ENCODE measurements around the gene IL23R.

DNA sequence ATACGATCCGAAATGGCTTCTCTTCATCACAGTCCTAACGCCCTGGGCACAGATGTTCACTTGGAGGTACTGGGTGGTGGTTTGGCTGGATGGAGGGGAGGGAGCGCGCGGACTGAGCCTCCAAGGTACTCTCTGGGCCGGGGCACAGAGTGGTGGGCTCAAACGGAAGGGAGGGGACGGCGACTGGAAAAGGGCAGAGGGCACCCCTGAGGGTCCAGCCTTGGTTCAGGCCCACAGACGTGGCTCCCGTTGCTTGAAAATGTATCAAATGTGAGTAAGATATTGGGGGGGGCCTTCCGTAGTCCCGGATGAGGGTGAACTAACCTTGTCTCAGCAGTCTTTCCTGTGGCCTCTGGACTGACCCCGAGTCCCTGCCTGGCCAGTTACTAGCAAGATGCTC is 141.9 kb downstream of the IL23R start:
- TF ChIP-seq, protein P1, sequence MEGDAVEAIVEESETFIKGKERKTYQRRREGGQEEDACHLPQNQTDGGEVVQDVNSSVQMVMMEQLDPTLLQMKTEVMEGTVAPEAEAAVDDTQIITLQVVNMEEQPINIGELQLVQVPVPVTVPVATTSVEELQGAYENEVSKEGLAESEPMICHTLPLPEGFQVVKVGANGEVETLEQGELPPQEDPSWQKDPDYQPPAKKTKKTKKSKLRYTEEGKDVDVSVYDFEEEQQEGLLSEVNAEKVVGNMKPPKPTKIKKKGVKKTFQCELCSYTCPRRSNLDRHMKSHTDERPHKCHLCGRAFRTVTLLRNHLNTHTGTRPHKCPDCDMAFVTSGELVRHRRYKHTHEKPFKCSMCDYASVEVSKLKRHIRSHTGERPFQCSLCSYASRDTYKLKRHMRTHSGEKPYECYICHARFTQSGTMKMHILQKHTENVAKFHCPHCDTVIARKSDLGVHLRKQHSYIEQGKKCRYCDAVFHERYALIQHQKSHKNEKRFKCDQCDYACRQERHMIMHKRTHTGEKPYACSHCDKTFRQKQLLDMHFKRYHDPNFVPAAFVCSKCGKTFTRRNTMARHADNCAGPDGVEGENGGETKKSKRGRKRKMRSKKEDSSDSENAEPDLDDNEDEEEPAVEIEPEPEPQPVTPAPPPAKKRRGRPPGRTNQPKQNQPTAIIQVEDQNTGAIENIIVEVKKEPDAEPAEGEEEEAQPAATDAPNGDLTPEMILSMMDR (IDR thresholded peaks at IDR 0.05) = no peak
- TF ChIP-seq EP300 (IDR thresholded peaks at IDR 0.05) (no peak), POLR2A (IDR thresholded peaks at IDR 0.05) (no peak), POLR2AphosphoS5 (IDR thresholded peaks at IDR 0.05) (no peak)
